PC-9 (cell line): ENCODE data around the gene KLF2.

ENCODE experiments used
- EZH2 ChIP-seq: fragments of 200-600 bp; sonication (generic); IDR thresholded peaks from 2 replicates; pipeline ENCODE4 v1.8.0; 2017; ENCODE audit warnings: antibody characterized with exemption, low read depth
- TF ChIP-seq, protein P1 (sequence below): fragments of 200-600 bp; sonication (generic); conservative IDR thresholded peaks from 2 replicates; pipeline ENCODE4 v1.6.1; 2017; ENCODE audit warnings: mixed run types, antibody characterized with exemption, mild to moderate bottlenecking, moderate library complexity

DNA sequence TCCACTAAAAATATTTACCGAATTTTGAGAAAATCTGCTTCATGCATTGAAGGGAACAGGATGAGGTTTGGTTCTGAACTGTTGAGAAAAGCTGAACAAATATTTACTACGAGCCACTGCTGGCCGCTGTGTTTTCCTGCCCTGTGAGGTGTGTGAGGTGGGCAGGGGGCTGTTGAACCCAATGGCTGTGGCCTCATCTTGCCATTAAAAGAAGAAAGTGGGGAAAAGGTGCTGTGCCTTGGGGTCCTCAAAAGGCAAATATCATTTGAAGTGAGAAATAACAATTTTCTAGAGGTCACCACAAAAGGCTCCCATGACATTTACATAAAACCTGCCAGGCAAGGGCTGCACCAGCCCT is 44.7 kb downstream of the KLF2 start:
- no peak for TF ChIP-seq EZH2
- TF ChIP-seq, protein P1, sequence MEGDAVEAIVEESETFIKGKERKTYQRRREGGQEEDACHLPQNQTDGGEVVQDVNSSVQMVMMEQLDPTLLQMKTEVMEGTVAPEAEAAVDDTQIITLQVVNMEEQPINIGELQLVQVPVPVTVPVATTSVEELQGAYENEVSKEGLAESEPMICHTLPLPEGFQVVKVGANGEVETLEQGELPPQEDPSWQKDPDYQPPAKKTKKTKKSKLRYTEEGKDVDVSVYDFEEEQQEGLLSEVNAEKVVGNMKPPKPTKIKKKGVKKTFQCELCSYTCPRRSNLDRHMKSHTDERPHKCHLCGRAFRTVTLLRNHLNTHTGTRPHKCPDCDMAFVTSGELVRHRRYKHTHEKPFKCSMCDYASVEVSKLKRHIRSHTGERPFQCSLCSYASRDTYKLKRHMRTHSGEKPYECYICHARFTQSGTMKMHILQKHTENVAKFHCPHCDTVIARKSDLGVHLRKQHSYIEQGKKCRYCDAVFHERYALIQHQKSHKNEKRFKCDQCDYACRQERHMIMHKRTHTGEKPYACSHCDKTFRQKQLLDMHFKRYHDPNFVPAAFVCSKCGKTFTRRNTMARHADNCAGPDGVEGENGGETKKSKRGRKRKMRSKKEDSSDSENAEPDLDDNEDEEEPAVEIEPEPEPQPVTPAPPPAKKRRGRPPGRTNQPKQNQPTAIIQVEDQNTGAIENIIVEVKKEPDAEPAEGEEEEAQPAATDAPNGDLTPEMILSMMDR: no peak
